ENCODE data around the gene CCDC167.
A peak's percentile ranks its signal among the peaks of the same experiment; 100 is the strongest.

The CCDC167 gene

DNA sequence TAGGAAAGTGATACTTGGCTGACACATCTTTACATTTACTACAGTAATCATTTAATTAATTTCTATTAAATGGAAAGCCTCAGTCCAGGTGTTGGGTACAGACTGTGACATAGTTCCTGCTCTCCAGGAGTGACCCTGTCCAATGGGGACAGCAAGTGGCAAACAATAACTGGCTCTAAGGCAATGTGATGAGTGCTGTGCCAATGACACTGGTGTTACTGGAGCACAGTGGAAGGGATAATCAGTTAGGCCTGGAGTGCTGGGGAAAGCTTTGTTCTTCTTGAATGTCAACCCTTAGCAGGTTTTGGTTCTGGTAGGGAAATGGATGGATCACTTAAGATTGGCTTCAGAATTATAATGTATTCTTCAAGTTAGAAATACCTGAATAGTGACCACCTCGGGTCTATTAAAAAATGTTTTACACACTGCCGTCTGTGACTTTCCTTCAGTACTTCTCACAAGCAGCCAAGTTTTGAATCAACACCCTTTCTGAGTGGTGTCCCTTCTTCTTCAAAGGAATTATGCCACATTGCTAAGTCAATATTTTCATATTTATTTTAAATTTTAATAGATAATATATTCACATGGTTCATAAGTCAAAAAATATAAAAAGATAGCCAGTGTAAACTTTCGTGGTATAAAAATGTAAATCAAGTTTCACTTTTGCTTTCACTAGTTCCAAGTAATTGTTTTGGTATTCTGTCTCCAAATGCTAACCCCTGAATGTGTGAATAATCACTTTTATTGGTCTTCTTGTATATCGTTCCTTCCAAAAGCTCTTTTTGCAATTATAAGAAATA lies 57.1 kb downstream of the CCDC167 start:
- no peaks in the 10 kb centered on the region; the same call in 1 of the 2 replicates for H3K79me2 ChIP-seq (ENCODE audit: insufficient read depth, low read depth)
- no peaks in the 10 kb centered on the region for H4K20me1 ChIP-seq (ENCODE audit: insufficient read depth)
- H3K4me2 ChIP-seq: peak overlapping the region; percentile 97
- H3K36me3 ChIP-seq (ENCODE audit: insufficient read depth): peaks cover 5% of the 10 kb centered on the region; the same call in 1 of the 2 replicates
- H3K27me3 ChIP-seq (ENCODE audit: insufficient read depth, low read depth): no peaks in the 10 kb centered on the region
- no peak overlapping the region for H2AFZ ChIP-seq (ENCODE audit: low read depth)
- TF ChIP-seq, protein P1, sequence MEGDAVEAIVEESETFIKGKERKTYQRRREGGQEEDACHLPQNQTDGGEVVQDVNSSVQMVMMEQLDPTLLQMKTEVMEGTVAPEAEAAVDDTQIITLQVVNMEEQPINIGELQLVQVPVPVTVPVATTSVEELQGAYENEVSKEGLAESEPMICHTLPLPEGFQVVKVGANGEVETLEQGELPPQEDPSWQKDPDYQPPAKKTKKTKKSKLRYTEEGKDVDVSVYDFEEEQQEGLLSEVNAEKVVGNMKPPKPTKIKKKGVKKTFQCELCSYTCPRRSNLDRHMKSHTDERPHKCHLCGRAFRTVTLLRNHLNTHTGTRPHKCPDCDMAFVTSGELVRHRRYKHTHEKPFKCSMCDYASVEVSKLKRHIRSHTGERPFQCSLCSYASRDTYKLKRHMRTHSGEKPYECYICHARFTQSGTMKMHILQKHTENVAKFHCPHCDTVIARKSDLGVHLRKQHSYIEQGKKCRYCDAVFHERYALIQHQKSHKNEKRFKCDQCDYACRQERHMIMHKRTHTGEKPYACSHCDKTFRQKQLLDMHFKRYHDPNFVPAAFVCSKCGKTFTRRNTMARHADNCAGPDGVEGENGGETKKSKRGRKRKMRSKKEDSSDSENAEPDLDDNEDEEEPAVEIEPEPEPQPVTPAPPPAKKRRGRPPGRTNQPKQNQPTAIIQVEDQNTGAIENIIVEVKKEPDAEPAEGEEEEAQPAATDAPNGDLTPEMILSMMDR (conservative IDR thresholded peaks at IDR 0.05; ENCODE audit: low read depth, low read length): no peak
- no peak overlapping the region for H3K4me3 ChIP-seq (IDR thresholded peaks at IDR 0.05; ENCODE audit: insufficient read depth, low read depth, low read length)
- peaks cover 12% of the 10 kb centered on the region for H3K4me1 ChIP-seq (ENCODE audit: low read depth, poor library complexity, severe bottlenecking)
- H3K27ac ChIP-seq: peak overlapping the region; percentile 1; the same call in 1 of the 2 replicates
- H3K9ac ChIP-seq: no peak overlapping the region

DNA sequence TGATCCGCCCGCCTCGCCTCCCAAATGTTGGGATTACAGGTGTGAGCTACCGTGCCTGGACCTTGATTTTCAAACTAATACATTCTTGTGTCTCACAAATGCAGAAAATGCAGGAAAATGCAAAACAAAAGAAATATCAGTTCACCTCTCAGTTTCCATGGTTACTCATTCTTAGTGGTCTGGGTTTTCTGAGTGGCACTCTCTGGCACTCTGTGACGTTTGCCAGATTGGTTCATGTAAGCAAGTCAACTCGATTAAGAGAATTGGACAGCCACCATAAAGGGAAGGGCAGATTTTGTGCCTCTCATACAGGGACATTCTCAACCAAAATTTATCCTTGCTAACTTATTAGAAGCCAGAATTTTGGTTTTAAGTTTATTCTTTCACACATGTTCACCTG lies 58.0 kb downstream of the CCDC167 start:
- Histone ChIP-seq H3K79me2 (ENCODE audit: insufficient read depth, low read depth) (no peaks in the 10 kb centered on the region; the same call in 1 of the 2 replicates), H3K4me2 (no peak overlapping the region), H4K20me1 (ENCODE audit: insufficient read depth) (no peaks in the 10 kb centered on the region), H3K4me3 (IDR thresholded peaks at IDR 0.05; ENCODE audit: insufficient read depth, low read depth, low read length) (no peak overlapping the region), H3K4me1 (ENCODE audit: low read depth, poor library complexity, severe bottlenecking) (peaks cover 12% of the 10 kb centered on the region), H3K27ac (no peak overlapping the region), H2AFZ (ENCODE audit: low read depth) (no peak overlapping the region), H3K27me3 (ENCODE audit: insufficient read depth, low read depth) (no peaks in the 10 kb centered on the region), H3K9ac (no peak overlapping the region), H3K36me3 (ENCODE audit: insufficient read depth) (peaks cover 5% of the 10 kb centered on the region; the same call in 1 of the 2 replicates)
- TF ChIP-seq, protein P1 (conservative IDR thresholded peaks at IDR 0.05; ENCODE audit: low read depth, low read length): no peak

DNA sequence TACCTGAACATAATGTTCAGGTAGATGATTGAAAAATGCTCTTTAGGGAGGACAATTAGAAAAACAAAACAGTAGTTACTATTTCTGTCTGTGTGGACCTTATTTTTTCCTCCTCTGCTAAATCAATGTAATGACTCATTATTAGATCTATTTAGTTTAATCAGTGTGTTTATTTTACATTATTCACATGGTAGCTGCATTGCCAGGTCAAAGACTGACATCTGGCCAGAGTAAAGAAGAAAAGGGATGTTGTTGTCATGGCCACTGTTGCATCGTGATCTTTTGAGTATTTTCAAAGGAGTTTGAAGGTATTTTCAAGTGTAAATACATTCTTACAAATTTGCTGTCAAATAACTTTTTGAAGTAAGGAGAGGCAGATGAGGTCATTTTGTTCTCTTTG lies 60.8 kb downstream of the CCDC167 start:
- no peak overlapping the region for H3K4me2 ChIP-seq
- no peaks in the 10 kb centered on the region for H3K27me3 ChIP-seq (ENCODE audit: insufficient read depth, low read depth)
- H3K4me1 ChIP-seq (ENCODE audit: low read depth, poor library complexity, severe bottlenecking): peaks cover 21% of the 10 kb centered on the region
- H3K4me3 ChIP-seq (IDR thresholded peaks at IDR 0.05; ENCODE audit: insufficient read depth, low read depth, low read length): no peak overlapping the region
- H4K20me1 ChIP-seq (ENCODE audit: insufficient read depth): no peaks in the 10 kb centered on the region
- H2AFZ ChIP-seq (ENCODE audit: low read depth): no peak overlapping the region
- H3K79me2 ChIP-seq (ENCODE audit: insufficient read depth, low read depth): peaks cover 16% of the 10 kb centered on the region; the same call in 1 of the 2 replicates
- TF ChIP-seq, protein P1 (conservative IDR thresholded peaks at IDR 0.05; ENCODE audit: low read depth, low read length): no peak
- H3K9ac ChIP-seq: no peak overlapping the region
- H3K27ac ChIP-seq: no peak overlapping the region
- H3K36me3 ChIP-seq (ENCODE audit: insufficient read depth): no peaks in the 10 kb centered on the region

DNA sequence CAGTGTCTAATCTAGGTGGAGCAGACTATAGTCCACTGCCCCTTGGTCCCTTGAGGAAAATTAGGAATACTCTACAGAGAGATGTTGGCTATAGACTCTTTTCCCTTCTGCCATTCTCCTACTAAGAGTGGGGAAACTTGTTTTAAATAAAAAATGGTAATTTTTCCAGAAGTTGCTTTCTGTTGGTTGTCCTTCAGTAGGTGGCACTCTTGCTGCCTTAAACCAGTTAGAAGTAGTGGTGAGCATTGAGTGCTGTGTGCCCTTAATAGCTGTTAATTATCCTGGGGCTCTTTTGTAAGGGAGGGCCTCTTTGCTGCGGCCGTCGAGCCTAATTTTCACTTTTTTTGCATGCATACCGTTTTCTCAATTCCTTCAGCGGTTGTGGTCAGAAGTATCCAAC lies 63.9 kb downstream of the CCDC167 start:
- Histone ChIP-seq H3K27ac (no peak overlapping the region), H2AFZ (ENCODE audit: low read depth) (no peak overlapping the region), H3K27me3 (ENCODE audit: insufficient read depth, low read depth) (no peaks in the 10 kb centered on the region), H3K4me1 (ENCODE audit: low read depth, poor library complexity, severe bottlenecking) (peaks cover 17% of the 10 kb centered on the region), H3K79me2 (ENCODE audit: insufficient read depth, low read depth) (peaks cover 21% of the 10 kb centered on the region; the same call in 1 of the 2 replicates), H4K20me1 (ENCODE audit: insufficient read depth) (no peaks in the 10 kb centered on the region), H3K4me3 (IDR thresholded peaks at IDR 0.05; ENCODE audit: insufficient read depth, low read depth, low read length) (no peak overlapping the region), H3K4me2 (no peak overlapping the region), H3K36me3 (ENCODE audit: insufficient read depth) (no peaks in the 10 kb centered on the region), H3K9ac (no peak overlapping the region)
- TF ChIP-seq, protein P1 (conservative IDR thresholded peaks at IDR 0.05; ENCODE audit: low read depth, low read length): 0 out of 2 replicates have a peak, but pooled peaks have one; percentile 23

All from KMS-11 (cell line).